Dermis microvascular lymphatic vessel endothelial cell (primary cell): ENCODE results near the gene LEFTY2. TPM values are rescaled to one million over a fixed set of nuclear protein-coding genes. Genes with fewer than 3 reads are reported as not detected.
A peak's percentile ranks its signal among the peaks of the same experiment; 100 is the strongest.
"Not testable (repeated sequence)": the region's sequence is repeated elsewhere in the genome, so short reads cannot be mapped to it uniquely, and the experiment has no call there.

ENCODE experiments used
- DNase-seq, 2 donors: peaks; one replicate each; pipeline versions ENCODE4 v3.0.0 to v3.0.0-alpha.2; 2010; ENCODE audit warnings: low read depth in 2 of 2
- total RNA-seq: library from RNA; depleted of rRNA; stranded (reverse); fragments of >200 nt; gene quantifications from 2 replicates; pipeline ENCODE4 v1.2.1, GENCODE V29; 2014

LEFTY2 gene, protein sequence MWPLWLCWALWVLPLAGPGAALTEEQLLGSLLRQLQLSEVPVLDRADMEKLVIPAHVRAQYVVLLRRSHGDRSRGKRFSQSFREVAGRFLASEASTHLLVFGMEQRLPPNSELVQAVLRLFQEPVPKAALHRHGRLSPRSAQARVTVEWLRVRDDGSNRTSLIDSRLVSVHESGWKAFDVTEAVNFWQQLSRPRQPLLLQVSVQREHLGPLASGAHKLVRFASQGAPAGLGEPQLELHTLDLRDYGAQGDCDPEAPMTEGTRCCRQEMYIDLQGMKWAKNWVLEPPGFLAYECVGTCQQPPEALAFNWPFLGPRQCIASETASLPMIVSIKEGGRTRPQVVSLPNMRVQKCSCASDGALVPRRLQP
- total RNA-seq, result not detected in 2 replicates

DNA sequence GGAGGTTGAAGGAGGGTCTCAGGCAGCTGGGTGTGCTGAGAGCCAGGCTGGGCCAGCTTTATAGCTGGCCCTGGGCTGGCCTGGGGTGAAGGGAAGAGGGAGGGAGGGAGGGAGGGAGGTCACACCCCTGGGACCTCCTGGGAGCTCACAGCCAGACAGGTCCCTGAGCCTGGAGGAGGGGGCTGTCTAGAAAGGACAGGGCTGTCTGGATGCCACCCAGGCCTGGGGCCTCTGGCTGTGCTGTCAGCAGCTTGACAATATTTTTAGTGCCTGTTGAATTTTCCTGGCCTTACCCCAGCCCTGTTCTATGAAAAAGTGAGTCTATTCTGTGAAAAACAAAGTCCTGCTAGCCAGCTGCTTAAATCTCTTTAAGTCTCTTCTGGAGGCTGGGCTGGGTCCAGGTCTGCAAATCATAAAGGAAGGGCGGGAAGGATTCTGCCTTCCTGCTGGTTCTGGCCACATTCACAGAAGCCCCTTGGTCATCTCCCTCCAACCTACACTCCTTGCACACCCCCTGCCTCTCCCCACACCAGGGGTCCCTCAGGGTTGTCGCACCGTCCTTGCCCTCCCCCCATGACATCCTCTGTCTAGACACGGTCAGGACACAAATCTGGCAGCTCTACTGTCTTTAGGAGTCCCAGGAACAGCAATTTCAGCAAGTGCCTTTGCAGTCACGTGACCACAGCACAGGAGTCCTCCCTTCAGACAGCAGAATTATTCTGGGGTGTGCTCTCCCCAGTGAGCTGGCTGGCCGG lies at the start of gene LEFTY2:
TSS of gene LEFTY2 (minus strand) at position 34 of the 755 bp plus-strand sequence. CDS start 80 bp downstream, outside the sequence.
- no peak for DNase-seq

DNA sequence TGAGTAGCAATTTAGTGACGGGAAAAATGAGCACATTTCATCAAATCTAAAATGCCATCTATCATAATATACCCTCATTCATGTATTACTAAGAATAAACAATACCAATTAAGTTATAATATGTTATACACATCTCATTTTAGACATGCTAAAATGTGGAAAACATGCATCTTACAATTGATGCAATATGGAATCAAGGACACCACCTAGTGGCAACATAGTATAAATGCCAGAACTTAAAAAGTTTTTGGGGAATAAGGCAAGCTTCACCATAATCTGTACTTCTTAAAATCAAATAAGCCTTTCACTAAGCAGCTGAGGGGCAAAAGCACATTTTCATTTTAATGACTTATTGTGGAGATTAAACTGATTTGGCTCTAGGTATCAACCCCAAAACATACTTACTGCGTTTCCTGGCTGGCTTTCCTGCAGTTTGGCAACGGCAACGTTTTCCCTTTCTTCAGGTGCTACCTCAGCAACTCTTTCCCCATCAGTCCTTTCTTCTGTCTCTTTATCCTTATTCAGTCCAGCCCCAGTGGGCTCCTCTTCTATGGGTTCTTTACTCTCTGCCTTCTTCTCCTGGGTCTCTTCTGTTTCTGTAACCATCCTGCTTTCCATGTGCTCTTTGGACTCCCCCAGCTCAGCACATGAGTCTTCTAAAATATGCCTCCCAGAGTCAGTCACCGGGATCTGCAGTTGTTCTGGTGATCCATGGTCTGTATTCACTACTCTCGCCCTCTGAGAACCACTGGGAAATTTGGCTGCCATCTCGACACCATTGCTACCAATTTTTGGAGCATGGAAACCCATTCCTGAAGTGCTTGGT lies 46.7 kb upstream of the LEFTY2 start:
- peak; percentile 44 to 62 for DNase-seq

DNA sequence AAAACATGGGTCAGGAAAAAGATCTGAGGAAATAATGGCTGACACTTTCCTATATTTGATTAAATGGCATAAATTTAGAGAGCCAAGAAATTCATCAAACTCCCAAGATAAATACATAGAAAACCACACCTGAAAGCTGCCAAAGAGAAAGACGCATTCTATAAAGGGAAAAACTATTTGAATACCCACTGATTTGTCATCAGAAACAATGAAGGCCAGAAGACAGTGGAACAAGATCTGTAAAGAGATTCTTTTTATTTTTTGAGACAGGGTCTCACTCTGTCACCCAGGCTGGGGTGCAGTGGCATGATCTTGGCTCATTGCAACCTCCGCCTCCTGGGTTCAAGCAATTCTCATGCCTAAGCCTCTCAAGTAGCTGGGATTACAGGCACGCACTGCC lies 40.7 kb upstream of the LEFTY2 start:
- DNase-seq, result no peak

DNA sequence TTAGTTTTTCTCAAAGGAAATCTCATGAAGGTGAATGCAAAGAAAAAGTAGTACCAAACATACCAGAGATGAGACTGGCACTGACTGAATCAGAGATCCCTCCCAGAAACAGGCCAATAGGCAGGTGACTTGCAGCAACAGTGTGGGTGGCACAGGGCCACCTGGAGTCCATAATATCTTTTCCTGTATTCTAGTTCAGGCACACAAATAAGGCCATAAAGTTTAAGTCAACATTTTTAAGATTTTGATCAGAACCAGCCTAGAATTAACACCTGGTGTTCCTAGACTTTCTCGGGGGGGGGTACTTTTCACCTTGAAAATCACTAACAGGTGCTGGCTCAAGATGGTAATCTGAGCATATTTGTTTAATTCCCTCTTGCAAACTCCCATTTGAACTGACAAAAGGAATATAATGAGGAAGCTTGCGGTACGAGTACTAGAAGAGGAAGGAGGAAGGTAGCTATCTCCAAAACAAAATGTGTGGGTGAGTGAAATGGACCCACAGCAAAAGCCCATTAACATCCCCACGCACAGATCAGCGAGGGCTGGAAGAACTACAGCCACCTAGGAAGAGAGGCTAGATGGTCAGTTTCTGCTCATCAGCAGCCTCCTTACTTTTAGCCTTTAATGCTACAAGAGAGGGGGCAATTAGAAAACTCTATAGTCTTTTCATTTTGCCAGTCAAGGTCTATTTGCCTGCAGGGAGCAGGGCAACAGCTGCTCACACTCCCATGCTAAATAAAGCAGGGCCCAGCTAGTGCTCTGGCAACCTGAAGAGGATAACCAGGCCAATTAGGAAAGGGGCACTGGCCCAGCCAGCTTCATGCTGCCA lies 39.2 kb upstream of the LEFTY2 start:
- DNase-seq, result no peak

DNA sequence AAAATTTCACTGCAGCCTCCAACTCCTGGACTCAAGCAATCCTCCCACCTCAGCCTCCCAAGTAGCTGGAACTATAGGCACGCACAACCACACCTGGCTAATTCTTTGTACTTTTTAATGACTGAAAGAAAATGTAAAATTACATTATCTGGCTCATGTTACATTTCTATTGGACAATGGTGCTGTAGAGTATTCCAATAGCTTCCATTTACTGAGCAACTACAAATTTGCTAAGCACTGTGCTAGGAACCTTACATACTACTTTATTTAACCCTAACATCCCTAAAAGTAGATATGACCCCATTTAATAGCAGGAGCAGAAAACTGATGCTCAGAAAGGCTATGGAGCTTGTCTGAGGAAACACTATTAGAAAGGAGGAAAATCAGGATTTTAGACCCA lies 38.4 kb upstream of the LEFTY2 start:
- DNase-seq, result no peak

DNA sequence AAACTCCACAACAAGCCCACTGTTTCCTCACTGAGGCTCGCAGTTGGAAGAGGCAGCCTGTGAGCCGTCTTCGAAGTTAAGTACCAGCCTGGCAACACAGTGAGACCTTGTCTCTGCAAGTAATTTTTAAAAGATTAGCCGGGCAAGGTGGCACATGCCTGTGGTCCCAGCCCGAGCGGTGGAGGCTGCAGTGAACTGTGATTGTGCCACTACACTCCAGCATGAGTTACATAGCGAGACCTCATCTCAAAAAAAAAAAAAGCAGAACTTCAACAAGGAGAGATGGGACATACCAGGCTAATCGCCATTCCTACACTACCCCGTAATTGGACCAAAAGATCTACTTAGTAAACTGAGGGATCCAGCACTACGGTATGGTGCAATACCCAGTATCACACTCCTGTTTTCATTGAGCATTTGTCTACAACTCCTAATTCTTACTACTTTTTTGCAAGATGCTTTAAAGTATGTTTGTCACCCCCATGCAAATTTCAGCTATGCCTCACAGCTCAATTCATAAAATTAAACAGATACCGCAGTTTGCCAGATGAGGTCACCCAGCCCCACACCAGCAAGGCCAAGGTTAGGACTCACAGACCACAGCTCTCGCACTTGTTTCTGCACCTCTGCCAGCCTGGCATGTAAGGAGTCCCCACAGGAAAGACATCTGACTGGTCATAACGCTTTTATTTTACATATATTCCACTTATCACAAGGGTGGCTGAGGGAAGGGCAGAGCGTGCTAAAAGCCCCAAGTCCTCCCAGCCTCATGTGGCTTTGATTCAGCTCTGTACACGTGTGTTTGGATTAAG lies 37.1 kb upstream of the LEFTY2 start:
- DNase-seq, result no peak

DNA sequence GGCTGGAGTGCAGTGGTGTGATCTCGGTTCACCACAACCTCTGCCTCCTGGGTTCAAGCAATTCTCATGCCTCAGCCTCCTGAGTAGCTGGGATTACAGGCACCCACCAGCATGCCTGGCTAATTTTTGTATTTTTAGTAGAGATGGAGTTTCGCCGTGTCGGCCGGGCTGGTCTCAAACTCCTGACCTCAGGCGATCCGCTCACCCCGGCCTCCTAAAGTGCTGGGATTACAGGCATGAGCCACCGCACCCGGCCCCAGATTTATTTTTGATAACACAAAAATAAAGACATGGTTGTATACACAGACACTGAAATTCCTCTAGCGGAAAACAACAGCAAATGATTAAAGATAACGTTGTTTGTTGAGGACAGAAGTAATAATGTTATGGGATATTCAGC lies 34.1 kb upstream of the LEFTY2 start:
- DNase-seq, result not testable (repeated sequence)

DNA sequence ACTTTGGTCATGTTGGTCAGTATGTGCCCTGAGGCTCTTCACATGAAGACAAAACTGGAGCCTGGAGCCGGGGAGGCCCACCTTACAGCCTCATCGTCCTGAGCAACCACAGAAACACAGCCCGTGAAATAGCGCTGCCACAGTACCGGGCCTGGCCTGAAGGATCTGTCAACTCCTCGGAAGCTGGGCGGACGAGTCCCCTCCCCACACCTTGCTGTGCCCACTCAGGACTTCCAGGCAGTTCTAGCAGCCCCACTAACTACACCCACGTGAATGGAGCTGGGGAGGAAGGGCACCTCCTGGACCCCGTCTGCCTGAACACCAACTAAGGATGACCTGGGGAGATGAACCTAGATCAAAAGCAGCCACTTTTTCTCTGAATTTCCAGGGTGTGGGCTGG lies 33.4 kb upstream of the LEFTY2 start:
- no peak for DNase-seq

DNA sequence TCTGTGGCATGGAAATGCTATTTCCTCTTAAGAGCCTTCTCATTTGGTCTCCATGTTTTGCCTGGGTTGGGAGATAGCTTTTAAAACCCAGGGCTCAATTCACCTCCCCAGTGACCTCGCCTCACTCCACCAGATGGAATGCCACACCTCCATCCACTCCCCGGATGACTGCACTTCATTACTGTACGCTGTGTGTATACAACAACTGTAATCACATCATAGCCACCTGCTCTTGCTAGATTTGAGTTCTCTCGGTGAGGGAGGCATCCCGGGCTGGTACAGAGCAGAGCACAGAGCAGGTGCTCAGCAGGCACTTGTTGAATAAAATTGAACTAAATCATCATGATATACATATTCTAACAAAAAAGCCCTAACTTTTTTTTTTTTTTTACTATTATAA lies 32.1 kb upstream of the LEFTY2 start:
- DNase-seq, result no peak

DNA sequence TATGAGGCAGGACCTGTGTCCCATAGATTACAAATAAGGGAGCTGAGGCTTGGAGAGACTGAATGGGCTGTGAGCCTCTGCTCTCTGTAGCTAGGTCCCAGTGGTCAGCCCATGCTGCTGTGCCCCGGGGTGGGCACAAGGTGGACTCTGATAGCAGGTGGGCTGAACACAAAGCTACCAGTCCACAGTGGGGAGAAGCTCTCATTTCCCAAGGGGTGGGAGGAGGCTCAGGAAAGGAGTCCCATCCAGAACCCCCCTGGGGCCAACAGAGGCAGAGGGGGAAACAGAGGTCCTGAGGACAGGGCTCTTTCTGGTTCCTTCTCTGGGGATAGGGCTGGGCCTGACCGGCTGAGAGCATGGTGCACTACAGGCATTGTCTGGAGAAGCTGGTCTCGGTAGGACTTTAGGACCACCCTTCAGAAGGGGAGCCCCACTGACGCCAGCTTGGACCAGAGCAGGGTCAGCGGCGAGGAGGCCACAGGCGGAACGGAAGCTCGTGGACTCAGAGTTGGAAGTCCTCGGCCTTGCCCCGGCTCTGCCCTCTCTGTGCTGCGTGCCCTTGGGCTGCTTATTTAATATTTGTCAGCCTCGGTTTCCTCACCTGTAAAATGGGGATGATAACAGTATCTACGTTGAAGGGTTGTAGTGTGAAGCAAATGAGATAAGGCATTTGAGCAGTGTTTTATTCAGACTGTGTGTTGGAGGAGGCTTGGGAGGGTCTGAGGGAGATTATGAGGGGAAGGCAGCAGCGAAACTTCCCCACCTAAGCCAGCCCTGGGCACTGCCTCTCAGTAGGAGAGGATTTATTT lies 31.5 kb upstream of the LEFTY2 start:
- DNase-seq, result no peak

DNA sequence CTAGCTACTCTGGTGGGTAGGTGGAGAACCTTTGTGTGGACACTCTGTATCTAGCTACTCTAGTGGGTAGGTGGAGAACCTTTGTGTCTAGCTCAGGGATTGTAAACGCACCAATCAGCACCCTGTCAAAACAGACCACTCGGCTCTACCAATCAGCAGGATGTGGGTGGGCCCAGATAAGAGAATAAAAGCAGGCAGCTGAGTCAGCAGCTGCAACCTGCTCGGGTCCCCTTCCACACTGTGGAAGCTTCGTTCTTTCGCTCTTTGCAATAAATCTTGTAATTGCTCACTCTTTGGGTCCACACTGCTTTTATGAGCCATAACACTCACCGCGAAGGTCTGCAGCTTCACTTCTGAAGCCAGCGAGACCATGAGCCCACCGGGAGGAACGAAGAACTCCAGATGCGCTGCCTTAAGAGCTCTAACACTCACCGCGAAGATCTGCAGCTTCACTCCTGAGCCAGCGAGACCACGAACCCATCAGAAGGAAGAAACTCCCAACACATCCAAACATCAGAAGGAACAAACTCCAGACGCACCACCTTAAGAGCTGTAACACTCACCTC lies 29.7 kb upstream of the LEFTY2 start:
- not testable (repeated sequence) for DNase-seq

DNA sequence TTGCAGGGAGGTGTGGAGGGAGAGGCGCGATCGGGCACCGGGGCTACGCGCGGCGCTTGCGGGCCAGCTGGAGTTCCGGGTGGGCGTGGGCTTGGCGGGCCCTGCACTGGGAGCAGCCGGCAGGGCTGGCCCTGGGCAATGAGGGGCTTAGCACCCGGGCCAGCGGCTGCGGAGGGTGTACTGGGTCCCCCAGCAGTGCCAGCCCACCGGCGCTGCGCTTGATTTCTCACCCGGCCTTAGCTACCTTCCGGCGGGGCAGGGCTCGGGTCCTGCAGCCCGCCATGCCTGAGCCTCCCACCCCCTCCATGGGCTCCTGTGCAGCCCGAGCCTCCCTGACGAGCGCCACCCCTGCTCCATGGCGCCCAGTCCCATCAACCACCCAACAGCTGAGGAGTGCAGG lies 28.7 kb upstream of the LEFTY2 start:
- not testable (repeated sequence) for DNase-seq

DNA sequence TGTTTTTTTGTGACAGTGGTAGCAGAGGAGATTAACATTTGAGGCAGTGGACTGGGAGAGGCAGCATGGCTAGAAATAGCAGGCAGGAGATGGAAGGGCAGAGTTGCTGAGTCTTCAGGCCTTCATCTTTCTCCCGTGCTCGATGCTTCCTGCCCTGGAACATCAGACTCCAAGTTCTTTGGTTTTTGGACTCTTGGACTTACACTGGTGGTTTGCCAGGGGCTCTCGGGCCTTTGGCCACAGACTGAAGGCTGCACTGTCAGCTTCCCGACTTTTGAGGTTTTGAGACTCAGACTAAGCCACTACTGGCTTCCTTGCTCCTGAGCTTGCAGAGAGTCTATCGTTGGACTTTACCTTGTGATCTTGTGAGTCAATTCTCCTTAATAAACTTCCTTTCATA lies 24.2 kb upstream of the LEFTY2 start:
- DNase-seq, result no peak

DNA sequence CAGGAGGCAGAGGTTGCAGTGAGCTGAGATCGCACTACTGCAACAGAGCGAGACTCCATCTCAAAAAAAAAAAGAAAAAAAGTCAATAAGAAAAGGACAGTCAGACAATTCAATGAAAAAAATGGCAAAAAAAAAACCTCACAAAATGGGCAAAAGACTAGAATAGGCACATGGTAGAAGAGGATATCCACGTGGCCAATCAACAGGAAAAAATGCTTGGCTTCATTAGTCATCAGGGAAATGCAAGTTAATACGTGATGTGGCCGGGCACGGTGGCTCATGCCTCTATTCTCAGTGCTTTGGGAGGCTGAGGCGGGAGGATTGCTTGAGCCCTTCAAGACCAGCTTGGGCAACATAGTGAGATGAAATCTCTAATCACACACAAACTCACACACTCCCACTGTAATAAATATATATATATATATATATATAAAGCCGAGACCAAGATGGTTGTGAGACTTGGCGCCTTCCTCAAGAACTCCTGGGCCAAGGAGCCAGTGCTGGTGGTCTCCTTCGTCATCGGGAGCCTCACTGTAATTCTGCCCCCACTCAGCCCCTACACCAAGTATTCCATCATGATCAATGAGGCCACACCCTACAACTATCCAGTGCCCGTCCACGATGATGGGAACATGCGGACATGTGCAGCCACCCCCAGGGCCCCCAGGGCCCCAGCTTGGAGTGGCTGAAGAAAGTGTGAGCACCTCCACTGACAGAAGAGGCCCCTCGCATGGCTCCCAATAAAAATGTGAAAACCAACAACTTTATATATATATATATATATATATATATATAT lies 22.9 kb upstream of the LEFTY2 start:
- no peak for DNase-seq

DNA sequence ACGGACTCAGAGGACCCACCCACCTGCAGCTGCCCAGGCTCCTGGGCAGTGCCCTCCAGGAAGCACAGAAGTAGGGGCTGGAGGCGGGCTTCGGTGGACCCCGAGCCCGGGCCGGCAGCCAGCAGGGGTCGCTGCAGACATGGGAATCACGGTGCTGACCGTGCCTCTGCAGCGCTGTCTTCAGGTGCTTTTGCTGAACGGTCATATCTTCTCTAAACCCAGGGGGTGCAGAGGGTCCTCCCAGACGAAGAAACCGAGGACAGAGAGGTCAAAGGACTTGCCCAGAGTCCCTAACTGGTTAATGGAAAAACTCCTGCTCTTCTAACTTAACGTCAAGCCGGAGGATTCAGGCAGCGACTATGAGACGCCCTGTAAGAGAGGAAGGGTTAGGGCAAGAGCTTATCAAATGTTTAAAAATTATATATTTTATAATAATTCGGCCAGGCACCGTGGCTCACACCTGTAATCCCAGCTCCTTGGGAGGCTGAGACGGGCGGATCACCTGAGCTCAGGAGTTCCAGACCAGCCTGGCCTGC lies 21.5 kb upstream of the LEFTY2 start:
- peak in 1 of 2 donors; percentile 45 for DNase-seq

DNA sequence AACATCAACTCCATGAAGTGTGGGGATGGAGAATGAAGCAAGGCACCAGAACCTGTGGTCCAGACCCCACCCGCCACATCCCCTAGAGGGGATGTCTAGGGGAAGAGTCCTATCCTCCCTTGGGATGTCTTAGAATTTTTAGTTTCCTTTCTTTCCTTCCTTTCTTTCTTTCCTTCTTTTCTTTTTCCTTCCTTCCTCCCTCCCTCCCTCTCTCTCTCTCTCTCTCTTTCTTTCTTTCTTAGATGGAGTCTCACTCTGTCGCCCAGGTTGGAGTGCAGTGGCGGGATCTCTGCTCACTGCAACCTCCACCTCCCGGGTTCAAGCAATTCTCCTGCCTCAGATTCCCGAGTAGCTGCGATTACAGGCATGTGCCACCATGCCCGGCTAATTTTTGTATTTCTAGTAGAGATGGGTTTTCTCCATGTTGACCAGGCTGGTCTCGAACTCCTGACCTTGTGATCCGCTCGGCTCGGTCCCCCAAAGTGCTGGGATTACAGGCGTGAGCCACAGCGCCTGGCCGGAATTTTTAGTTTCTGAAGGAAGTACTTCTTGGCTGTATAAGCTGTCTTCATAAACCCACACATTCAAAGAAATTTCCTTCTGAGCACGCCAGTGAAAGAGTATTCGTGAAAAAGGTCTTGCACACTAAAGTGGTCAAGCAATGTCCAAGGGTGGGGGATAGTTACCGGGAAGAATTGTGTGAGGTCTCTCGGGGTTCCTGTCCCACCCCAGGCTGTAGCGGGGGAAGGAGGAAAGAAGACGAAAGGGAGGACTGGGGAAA lies 20.8 kb upstream of the LEFTY2 start:
- no peak for DNase-seq

DNA sequence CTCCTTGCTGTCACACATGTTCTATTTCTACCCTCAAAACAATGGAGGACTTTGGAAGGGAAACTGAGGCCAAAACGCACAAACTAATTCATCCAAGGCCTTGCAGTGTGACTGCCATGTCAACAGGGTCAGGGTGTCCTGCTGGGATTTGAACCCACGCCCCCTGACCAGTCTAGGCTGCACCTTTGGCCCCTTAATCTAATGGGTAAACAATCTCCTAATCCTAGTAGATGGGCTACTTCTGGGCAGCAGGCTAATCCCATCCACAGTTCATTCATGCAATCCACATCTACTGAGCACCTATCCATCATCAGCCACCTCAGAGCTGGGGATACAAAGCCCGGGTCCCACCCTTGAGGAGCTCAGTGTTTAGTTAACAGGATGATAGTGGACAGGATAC lies 17.0 kb upstream of the LEFTY2 start:
- no peak for DNase-seq
